Esophagus muscularis mucosa (tissue), 4 donors: Measurements from ENCODE around the gene ARHGAP31.

Experiments used
- CTCF ChIP-seq, 3 experiments: fragments of 200-600 bp in 2 of 3; fragments of 450-650 bp in 1 of 3; sonication (generic) in 2 of 3; IDR thresholded peaks; one replicate each; pipeline ENCODE4 v1.5.1; 2017 to 2019; ENCODE audit warnings: antibody characterized with exemption in 3 of 3, mild to moderate bottlenecking in 2 of 3, moderate library complexity in 1 of 3
- EP300 ChIP-seq: sonication (generic); formaldehyde crosslinking; IDR thresholded peaks from one replicate; pipeline ENCODE4 v1.6.1; 2017; ENCODE audit warnings: antibody characterized with exemption
- POLR2A ChIP-seq: fragments of 450-650 bp; IDR thresholded peaks from one replicate; pipeline ENCODE4 v1.6.1; 2017; ENCODE audit warnings: antibody characterized with exemption, moderate library complexity, mild to moderate bottlenecking, low read depth
- POLR2AphosphoS5 ChIP-seq, 2 donors: sonication (generic); formaldehyde crosslinking; IDR thresholded peaks; one replicate each; pipeline ENCODE4 v1.6.1; 2017; ENCODE audit warnings: antibody characterized with exemption in 2 of 2

- TF ChIP-seq POLR2A (no peak), CTCF (IDR thresholded peaks at IDR 0.05) (no peak), EP300 (no peak), POLR2AphosphoS5 (IDR thresholded peaks at IDR 0.05) (no peak)
These were observed 4.4 kb downstream of the ARHGAP31 start for GRCh38 chr3:119298565-119298941.
